ENCODE measurements around the gene LRSAM1.

- TF ChIP-seq CTCF (IDR thresholded peaks at IDR 0.05) (no peak), POLR2A (IDR thresholded peaks at IDR 0.05) (no peak), POLR2AphosphoS5 (IDR thresholded peaks at IDR 0.05) (no peak)
These were observed 37.6 kb downstream of the LRSAM1 start for GRCh38 chr9:127488946-127489345.

All from breast epithelium (tissue), 3 donors.